T-helper 17 cell (primary cell): ENCODE measurements around the gene GALM. TPM values are rescaled to one million over a fixed set of nuclear protein-coding genes. Genes with fewer than 3 reads are reported as not detected.
"Not testable (repeated sequence)": the region's sequence is repeated elsewhere in the genome, so short reads cannot be mapped to it uniquely, and the experiment has no call there.

ENCODE experiments used
- ATAC-seq: fragments of 150-1000 bp; cut with Tn5 transposase; 2 replicates; pipeline ENCODE4 v1.10.0; 2021; ENCODE audit warnings: mild to moderate bottlenecking, moderate library complexity
- DNase-seq, 3 donors: peaks; one replicate each; pipeline versions ENCODE4 v3.0.0 to v3.0.0-alpha.2; 2020 to 2021
- H3K9me3 ChIP-seq: one replicate; pipeline ENCODE4 v1.7.0; 2013; ENCODE audit warnings: low read length, mild to moderate bottlenecking; ENCODE audit not compliant: control insufficient read depth, poor library complexity, severe bottlenecking
- H3K27ac Mint-ChIP-seq: one replicate; pipeline ENCODE4 v1.8.0; 2022; ENCODE audit warnings: mild to moderate bottlenecking, moderate library complexity, mixed read lengths
- H3K27me3 Mint-ChIP-seq: one replicate; pipeline ENCODE4 v1.8.0; 2022; ENCODE audit warnings: mixed read lengths
- H3K36me3 Mint-ChIP-seq: one replicate; pipeline ENCODE4 v1.8.0; 2022; ENCODE audit warnings: low read depth, mixed read lengths
- H3K4me1 Mint-ChIP-seq: one replicate; pipeline ENCODE4 v1.8.0; 2022; ENCODE audit warnings: mild to moderate bottlenecking, mixed read lengths
- H3K4me3 Mint-ChIP-seq: one replicate; pipeline ENCODE4 v1.8.0; 2022; ENCODE audit warnings: mild to moderate bottlenecking, moderate library complexity, mixed read lengths
- total RNA-seq, 4 donors: library from RNA in 2 of 4; stranded (reverse) in 2 of 4; gene quantifications; one replicate each; pipeline ENCODE4 v1.2.3 and lab custom pipeline; 2022 to 2026

The GALM gene
- total RNA-seq, 2 donors from 2014 or later: 18.5 to 28.3 TPM

DNA sequence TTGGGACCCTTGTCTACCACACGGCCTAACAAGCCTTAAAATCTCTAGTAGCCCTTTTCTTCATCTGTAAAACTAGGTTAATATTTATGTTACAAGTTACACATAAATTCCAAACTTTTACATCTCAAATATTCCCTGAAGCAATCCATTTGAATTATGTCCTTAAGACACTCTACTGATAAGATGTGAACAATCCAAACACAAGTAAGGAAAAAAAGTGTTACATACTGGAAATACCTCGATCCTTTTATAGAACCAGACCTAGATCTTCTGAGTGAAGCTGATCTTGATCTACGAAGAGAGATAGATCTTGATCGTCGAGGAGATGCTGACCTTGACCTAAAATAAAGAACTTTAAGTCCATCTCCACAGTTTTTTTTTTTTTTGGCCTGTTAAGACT, 81.9 kb downstream of the GALM start:
- H3K4me3 Mint-ChIP-seq: peak overlapping the region; percentile 95
- ATAC-seq (no peak), DNase-seq (no peak)
- H3K27me3 Mint-ChIP-seq: peaks cover 5% of the 10 kb centered on the region
- peaks cover 64% of the 10 kb centered on the region for H3K4me1 Mint-ChIP-seq
- peak overlapping the region; percentile 98 for H3K27ac Mint-ChIP-seq
- peaks cover 5% of the 10 kb centered on the region for H3K9me3 ChIP-seq
- H3K36me3 Mint-ChIP-seq: peaks cover 14% of the 10 kb centered on the region

DNA sequence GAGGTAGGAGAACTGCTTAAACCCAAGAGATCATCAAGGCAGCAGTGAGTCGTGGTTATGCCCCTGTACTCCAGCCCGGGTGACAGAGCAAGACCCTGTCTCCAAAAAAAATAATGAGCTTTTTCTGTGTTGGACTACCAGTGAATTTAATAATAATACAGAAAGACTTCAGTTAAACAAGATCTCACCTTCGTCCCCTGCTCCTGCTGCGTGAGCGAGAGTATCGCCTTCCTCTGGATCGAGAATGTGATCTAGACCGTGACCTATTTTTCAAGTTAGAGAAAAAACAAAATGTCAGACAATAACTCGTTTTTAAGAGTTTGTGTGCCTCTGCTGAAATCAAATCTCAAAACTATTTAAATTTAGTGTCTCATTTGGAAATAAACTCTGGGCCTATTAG, 82.5 kb downstream of the GALM start:
- Mint-ChIP-seq H3K4me1 (peaks cover 64% of the 10 kb centered on the region), H3K36me3 (peaks cover 14% of the 10 kb centered on the region), H3K27me3 (peaks cover 5% of the 10 kb centered on the region), H3K27ac (peak overlapping the region; percentile 98), H3K4me3 (peak overlapping the region; percentile 95)
- ATAC-seq (no peak), DNase-seq (no peak)
- peaks cover 5% of the 10 kb centered on the region for H3K9me3 ChIP-seq

DNA sequence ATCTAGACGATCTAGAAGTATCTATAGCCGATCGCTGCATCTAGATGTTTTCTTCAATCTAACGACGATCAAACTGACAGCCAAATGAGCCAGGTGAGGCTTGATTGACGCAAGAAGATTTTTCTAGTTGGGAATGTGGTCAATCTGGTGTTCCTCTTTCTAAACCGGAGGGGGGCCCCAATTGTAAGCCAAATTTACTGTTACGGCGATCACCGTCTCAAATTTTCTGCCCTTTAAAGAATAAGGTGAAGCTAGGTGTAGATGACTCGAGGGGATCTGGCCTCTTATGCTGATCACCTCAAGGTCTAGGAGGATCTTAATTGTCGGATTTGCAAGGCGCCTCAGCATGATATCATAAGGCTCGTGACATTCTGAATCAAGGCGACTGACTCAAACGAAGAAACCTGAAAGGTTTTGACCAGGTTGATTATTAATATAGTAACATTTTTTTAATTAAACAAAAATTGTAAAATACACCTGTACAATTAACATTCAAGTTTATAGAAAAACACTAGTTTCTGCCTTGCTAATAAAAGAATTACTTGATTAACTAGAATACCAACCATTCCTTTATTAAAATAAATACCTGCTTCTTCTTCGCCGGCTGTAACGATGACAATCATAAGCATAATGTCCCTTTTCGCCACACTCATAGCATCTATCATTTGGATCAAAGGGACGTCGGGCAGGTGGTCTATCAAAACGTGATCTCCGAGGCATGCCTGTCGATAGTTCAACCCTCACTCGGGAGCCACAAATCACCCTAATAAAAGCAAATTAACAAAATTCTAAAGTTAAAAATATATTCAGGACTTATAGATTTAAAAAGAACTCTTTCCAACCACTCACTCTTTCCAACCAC, 83.3 kb downstream of the GALM start:
- H3K9me3 ChIP-seq: peaks cover 5% of the 10 kb centered on the region
- Mint-ChIP-seq H3K36me3 (peaks cover 14% of the 10 kb centered on the region), H3K4me1 (peaks cover 64% of the 10 kb centered on the region), H3K27me3 (peaks cover 5% of the 10 kb centered on the region), H3K4me3 (peak overlapping the region; percentile 95), H3K27ac (peak overlapping the region; percentile 98)
- DNase-seq: no peak
- no peak for ATAC-seq

DNA sequence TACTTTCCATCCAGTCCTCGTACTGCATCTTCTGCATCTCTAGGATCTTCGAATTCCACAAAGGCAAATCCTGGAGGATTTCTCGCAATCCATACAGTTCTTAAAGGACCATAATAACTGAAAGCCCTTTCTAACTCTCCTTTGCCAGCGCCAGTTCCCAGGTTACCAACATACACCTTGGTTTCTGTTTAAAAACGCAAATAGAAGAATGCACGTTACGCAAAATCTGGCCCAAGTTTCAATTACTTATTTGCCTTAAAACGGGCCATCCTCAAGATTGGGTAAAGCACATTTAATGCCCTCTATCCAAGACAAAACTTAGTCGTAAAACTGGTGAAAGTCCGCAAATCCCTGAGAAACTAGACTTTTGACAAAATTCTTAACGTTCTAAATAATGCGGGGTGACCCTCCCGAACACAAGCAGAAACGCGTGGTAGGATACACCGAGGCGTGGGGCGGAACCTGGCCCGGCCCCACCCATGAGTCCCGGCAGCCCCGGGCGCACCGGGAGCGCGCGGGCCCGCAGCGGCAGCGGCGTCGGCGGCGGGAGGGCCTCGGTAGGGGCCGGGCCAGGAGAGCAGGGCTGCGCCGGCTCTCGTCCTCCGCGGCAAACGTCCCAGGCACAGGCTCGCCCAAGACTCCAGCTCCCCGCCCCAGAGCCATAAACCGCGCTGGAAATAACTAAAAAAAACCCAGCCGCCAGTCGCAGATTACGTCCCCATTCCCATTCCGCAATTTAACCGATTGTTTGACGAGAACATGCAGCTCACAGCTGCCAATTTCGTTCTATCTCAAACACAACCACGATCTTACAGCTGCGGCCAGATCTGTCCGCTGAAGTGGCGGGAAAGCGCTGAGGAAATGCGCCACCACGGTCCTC, 84.3 kb downstream of the GALM start:
- peak; percentile 27 for ATAC-seq
- peaks cover 14% of the 10 kb centered on the region for H3K36me3 Mint-ChIP-seq

DNA sequence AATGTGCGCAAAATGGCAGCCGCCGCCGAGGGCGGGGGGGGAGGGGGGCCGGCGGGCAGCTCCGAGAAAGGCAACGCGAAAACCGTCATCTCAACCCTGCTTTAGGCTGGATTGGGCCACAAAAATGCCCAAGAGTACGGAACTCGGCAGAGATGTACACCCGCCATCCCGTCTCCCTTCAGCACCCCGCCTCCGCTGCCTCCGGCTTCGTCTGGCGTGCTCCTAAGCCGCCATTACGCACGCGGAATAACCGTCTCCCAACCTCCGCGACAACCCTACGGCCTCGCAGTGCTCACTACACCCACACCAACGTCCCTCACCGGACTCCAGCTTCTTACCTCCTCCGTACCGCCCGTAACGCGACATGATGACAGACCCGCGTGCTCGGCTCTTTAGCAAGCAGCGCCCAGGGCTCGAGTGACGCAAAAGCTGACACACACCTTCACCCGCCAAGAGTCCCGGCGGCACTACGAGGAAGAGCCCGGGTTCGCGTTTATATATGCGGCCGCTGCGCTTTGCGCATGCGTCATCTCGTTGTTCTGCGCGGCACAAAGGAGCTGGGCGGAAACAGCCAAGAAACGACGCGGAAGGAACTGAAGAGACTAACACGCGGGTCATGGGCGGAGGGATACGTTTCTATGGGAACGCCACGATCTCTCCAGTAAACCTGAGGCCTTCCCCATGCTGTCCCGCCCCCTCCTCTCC, 85.1 kb downstream of the GALM start, which contains the start of gene SRSF7:
Gene SRSF7, minus strand, starts transcription at position 471 of the 705 bp plus-strand sequence. Its CDS starts 105 bp downstream, at position 366.
- Mint-ChIP-seq H3K27me3 (peaks cover 5% of the 10 kb centered on the region), H3K27ac (peak within 1 kb of the TSS; percentile 98), H3K4me3 (peak within 1 kb of the TSS; percentile 95), H3K36me3 (peaks cover 14% of the 10 kb centered on the region), H3K4me1 (peaks cover 49% of the 10 kb centered on the region)
- DNase-seq (peak; percentile 93 to 99 (median 95)), ATAC-seq (peak; percentile 78)
- H3K9me3 ChIP-seq: peaks cover 5% of the 10 kb centered on the region

More for the DNA sequence above, 84.3 kb downstream of the GALM start:
- peaks cover 5% of the 10 kb centered on the region for H3K9me3 ChIP-seq
- peak overlapping the region; percentile 98 for H3K27ac Mint-ChIP-seq
- peak; percentile 33 to 36 (median 33) for DNase-seq
- H3K4me1 Mint-ChIP-seq: peaks cover 55% of the 10 kb centered on the region
- H3K4me3 Mint-ChIP-seq: peak overlapping the region; percentile 95
- peaks cover 5% of the 10 kb centered on the region for H3K27me3 Mint-ChIP-seq

DNA sequence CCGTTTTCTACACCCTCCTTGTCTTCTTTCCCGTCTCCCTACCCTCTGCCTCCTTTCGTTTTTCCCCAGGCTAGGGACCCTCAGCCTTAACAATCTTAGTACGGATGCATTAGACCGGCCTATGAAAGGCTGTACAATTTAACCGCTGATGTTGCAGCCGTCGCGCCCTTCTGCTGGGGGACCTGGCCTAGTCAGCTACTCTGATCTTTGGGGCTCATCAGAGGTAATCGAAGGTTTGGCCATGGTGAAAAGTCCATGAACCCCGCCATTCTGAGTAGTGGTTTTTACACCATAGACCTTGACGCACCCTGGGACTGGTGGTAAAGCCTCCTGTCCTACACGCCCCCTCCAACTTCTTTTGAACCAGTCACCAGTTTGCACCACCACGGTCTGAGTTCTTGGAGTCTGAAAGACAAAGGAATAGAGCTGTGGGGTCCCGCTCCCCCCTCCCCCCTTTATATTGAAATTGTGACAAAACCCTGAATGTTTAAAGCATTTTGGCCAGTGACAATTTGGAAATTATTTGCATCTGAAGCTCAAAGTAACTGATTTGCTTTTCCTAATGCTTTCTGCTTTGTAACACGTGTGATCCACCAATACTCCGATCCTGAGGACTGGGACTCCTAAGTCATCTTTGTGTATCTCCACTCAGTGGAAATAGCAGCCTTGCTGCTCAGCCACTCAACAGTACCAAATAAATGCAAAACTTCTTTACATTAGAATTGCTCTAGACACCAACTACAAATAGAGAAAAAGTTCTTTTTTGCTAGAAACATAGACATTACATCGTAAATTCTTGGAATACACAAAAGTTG, 85.9 kb downstream of the GALM start:
- DNase-seq (no peak), ATAC-seq (peak; percentile 34)
- Mint-ChIP-seq H3K27ac (peak overlapping the region; percentile 98), H3K4me3 (peak overlapping the region; percentile 95), H3K4me1 (peaks cover 41% of the 10 kb centered on the region), H3K36me3 (peaks cover 12% of the 10 kb centered on the region), H3K27me3 (peaks cover 5% of the 10 kb centered on the region)
- H3K9me3 ChIP-seq: peaks cover 5% of the 10 kb centered on the region

DNA sequence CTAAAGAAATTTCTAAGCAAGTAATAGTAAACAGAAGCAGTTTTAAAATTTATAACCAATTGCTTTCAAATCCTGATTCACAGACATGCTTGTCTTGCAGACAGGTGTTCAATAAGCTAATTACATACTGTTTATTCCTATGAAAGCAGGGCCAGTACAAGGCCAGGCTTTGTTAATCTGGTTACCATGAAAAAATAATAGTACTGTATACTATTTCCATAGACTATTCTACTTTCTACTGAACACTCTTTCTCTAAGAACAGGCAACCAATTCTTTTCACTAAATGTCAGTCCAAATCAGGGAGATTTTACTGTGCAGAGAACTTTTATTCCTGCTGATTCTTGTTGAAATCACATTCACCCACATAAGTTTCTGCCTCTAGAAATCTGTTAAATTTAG, 88.1 kb downstream of the GALM start:
- Mint-ChIP-seq H3K36me3 (peaks cover 8% of the 10 kb centered on the region), H3K27ac (peak overlapping the region; percentile 49), H3K4me1 (peaks cover 24% of the 10 kb centered on the region), H3K4me3 (peak overlapping the region; percentile 77), H3K27me3 (peaks cover 5% of the 10 kb centered on the region)
- peaks cover 5% of the 10 kb centered on the region for H3K9me3 ChIP-seq
- DNase-seq (no peak), ATAC-seq (no peak)

DNA sequence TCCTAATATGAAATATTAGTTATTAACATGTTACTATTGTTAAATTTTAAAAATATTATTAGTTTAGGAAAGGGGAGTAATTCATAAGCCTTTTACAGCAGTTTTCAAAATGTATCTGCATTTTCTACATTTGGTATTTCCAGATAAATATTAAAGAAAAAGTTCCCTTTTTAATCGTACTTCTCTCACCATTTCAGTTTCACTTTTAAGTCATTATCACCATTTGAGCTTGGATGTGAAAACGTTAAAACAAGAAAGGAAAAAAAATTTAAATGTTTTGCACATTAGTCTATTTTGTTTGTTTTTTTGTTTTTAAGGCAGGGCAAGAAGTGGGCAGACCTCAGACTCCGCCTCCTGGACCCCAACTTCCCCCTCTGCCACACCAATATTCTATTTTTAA, 88.6 kb downstream of the GALM start:
- Mint-ChIP-seq H3K4me1 (peaks cover 23% of the 10 kb centered on the region), H3K4me3 (peak overlapping the region; percentile 67), H3K27me3 (peaks cover 5% of the 10 kb centered on the region), H3K36me3 (peaks cover 8% of the 10 kb centered on the region), H3K27ac (peak overlapping the region; percentile 49)
- DNase-seq (no peak), ATAC-seq (no peak)
- peaks cover 2% of the 10 kb centered on the region for H3K9me3 ChIP-seq

DNA sequence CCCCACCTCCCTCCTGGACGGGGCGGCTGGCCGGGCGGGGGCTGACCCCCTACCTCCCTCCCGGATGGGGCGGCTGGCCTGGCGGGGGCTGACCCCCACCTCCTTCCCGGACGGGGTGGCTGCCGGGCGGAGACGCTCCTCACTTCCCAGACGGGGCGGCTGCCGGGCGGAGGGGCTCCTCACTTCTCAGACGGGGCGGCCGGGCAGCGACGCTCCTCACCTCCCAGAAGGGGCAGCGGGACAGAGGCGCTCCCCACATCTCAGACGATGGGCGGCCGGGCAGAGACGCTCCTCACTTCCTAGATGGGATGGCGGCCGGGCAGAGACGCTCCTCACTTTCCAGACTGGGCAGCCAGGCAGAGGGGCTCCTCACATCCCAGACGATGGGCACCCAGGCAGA, 90.0 kb downstream of the GALM start:
- H3K4me1 Mint-ChIP-seq: peaks cover 17% of the 10 kb centered on the region
- H3K4me3 Mint-ChIP-seq, ATAC-seq, DNase-seq, H3K9me3 ChIP-seq, H3K36me3 Mint-ChIP-seq, H3K27ac Mint-ChIP-seq, H3K27me3 Mint-ChIP-seq: not testable (repeated sequence)

DNA sequence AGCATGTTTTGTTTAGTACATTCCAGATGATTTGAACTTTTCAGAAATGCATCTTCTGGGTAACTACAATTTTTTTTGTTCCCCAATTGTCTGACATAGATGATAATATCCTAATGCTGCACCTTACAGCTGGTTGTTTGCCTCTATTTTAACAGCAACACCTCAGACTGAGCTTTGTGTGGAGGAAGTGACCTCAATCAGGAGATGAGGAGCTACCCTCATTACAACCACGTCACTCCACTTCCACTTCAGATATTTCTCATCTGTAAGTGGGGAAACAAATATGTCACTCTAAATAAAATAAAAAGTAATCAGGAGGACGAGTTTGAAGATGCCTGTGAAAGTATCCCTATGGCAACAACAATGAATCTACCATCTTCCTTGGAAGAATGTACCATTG, 97.3 kb downstream of the GALM start:
- no peak overlapping the region for H3K27ac Mint-ChIP-seq
- H3K4me3 Mint-ChIP-seq: no peak overlapping the region
- ATAC-seq (peak; percentile 42), DNase-seq (no peak)
- no peaks in the 10 kb centered on the region for H3K27me3 Mint-ChIP-seq
- H3K4me1 Mint-ChIP-seq: no peaks in the 10 kb centered on the region
- H3K36me3 Mint-ChIP-seq: no peaks in the 10 kb centered on the region
- H3K9me3 ChIP-seq: no peaks in the 10 kb centered on the region

DNA sequence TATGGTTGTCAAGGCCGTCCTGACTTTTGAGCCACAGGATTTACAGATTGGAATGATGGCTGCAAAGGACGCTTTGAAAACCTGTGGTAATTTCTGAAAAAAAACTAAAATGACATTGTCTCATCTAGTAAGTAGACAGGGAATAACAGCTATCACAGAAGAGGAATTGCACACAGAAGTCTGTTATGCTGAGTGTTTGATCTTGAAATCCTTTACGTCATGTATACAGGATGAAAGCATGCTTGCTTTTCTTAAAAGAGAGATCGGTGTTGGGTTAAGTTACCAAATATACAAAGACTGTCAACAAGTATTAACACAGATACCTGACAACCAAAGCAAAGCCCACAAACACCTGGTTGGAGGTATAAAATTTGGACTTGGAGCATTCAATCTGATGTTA, 97.8 kb downstream of the GALM start:
- ATAC-seq (no peak), DNase-seq (no peak)
- no peaks in the 10 kb centered on the region for H3K9me3 ChIP-seq
- Mint-ChIP-seq H3K27me3 (no peaks in the 10 kb centered on the region), H3K36me3 (no peaks in the 10 kb centered on the region), H3K4me3 (no peak overlapping the region), H3K4me1 (no peaks in the 10 kb centered on the region), H3K27ac (no peak overlapping the region)

DNA sequence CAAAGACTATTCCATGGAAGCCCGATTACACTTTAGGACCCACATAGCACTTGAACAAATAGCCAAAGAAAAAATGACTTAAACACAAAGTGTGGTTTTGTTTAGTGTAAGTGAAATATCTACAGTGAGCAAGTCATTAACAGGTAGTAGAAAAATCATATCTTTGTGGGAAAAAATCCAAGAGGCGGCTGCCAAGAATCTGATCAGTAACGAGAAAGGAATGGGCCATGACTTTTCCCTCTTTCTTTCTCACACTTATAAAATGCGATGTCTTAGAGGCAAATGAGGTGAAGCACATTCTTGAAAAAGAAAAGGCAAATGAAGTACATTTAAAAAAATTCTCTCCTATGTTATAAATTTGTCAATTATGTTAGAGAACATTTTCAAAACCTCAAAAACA, 99.2 kb downstream of the GALM start:
- DNase-seq (no peak), ATAC-seq (no peak)
- H3K27me3 Mint-ChIP-seq: no peaks in the 10 kb centered on the region
- no peaks in the 10 kb centered on the region for H3K4me1 Mint-ChIP-seq
- no peaks in the 10 kb centered on the region for H3K36me3 Mint-ChIP-seq
- H3K4me3 Mint-ChIP-seq: no peak overlapping the region
- H3K27ac Mint-ChIP-seq: no peak overlapping the region
- H3K9me3 ChIP-seq: no peaks in the 10 kb centered on the region
